MCF 10A (cell line): ENCODE measurements around the gene PDE7B. TPM values are rescaled to one million over a fixed set of nuclear protein-coding genes. Genes with fewer than 3 reads are reported as not detected.

ENCODE experiments used
- BruUV-seq: library from RNA; stranded (reverse); fragments of 400-500 nt; replicated peaks from 2 replicates; lab custom pipeline; 2021; lab: Mats Ljungman, UMichigan
- CTCF ChIA-PET: fragments of 300-600 bp; sonication (Branson Sonifier 250); formaldehyde crosslinking; extraction: SDS; loops from one replicate; lab custom pipeline; 2021; ENCODE audit warnings: antibody characterized with exemption, inconsistent platforms; lab: Yijun Ruan, JAX
- POLR2A ChIA-PET: fragments of 300-600, 350-650 bp; sonication (Branson Sonifier 250); formaldehyde crosslinking; extraction: SDS; loops from one replicate; lab custom pipeline; 2020; ENCODE audit warnings: antibody characterized with exemption, inconsistent platforms; lab: Yijun Ruan, JAX
- DNase-seq: peaks from one replicate; pipeline ENCODE4 v3.0.0-alpha.2; 2018; ENCODE audit not compliant: unreplicated experiment
- H3K27ac Mint-ChIP-seq: one replicate; pipeline ENCODE4 v1.8.0; 2022; ENCODE audit warnings: mild to moderate bottlenecking, low read depth, mixed read lengths; ENCODE audit not compliant: unreplicated experiment
- H3K27me3 Mint-ChIP-seq: one replicate; pipeline ENCODE4 v1.8.0; 2022; ENCODE audit warnings: mixed read lengths; ENCODE audit not compliant: insufficient read depth, unreplicated experiment
- H3K36me3 Mint-ChIP-seq: one replicate; pipeline ENCODE4 v1.8.0; 2022; ENCODE audit warnings: mild to moderate bottlenecking, moderate library complexity, mixed read lengths; ENCODE audit not compliant: insufficient read depth, unreplicated experiment
- H3K4me1 Mint-ChIP-seq: one replicate; pipeline ENCODE4 v1.8.0; 2022; ENCODE audit warnings: mixed read lengths; ENCODE audit not compliant: insufficient read depth, unreplicated experiment
- H3K4me3 Mint-ChIP-seq: one replicate; pipeline ENCODE4 v1.8.0; 2022; ENCODE audit warnings: mild to moderate bottlenecking, moderate library complexity, mixed read lengths; ENCODE audit not compliant: unreplicated experiment
- H3K9me3 Mint-ChIP-seq: one replicate; pipeline ENCODE4 v1.8.0; 2022; ENCODE audit warnings: mixed read lengths; ENCODE audit not compliant: unreplicated experiment
- CTCF ChIP-seq: fragments of 200-600 bp; IDR thresholded peaks from one replicate; pipeline ENCODE4 v1.8.0; 2022; ENCODE audit warnings: antibody characterized with exemption, mild to moderate bottlenecking; ENCODE audit not compliant: unreplicated experiment
- intact Hi-C: fragments of 100-400 bp; cut with micrococcal nuclease; formaldehyde crosslinking; loops from 2 replicates; pipeline ENCODE4 v1.14.1; 2022
- total RNA-seq: library from RNA; stranded (reverse); gene quantifications from 2 replicates; pipeline ENCODE4 v1.2.3, GENCODE V29; 2022

The PDE7B gene
- total RNA-seq, 1 experiment from 2014 or later: 1.4 TPM

- intact Hi-C loops: no loop called here
- no peaks in the 10 kb centered on the region for H3K27me3 Mint-ChIP-seq
- ChIA-PET POLR2A (no interaction called here), CTCF (interaction anchor here (0.7 kb wide), 1 partner anchor 10 kb away, joined by 3 read pairs; no protein-coding TSS in a partner anchor)
- BruUV-seq: no TSS peak
- no peak overlapping the region for H3K27ac Mint-ChIP-seq
- no peak for DNase-seq
- no peaks in the 10 kb centered on the region for H3K4me1 Mint-ChIP-seq
- H3K36me3 Mint-ChIP-seq: peaks cover 21% of the 10 kb centered on the region
- no peak for TF ChIP-seq CTCF
- H3K4me3 Mint-ChIP-seq: no peak overlapping the region
- peaks cover 11% of the 10 kb centered on the region for H3K9me3 Mint-ChIP-seq
Measured at GRCh38 chr6:136163260-136163659, 311.8 kb downstream of the PDE7B start.

GRCh38 chr6:136166815-136167214, 315.3 kb downstream of the PDE7B start:
- Mint-ChIP-seq H3K9me3 (peaks cover 11% of the 10 kb centered on the region), H3K36me3 (peaks cover 18% of the 10 kb centered on the region), H3K27ac (no peak overlapping the region), H3K4me1 (no peaks in the 10 kb centered on the region), H3K4me3 (no peak overlapping the region), H3K27me3 (no peaks in the 10 kb centered on the region)
- ChIA-PET POLR2A (no interaction called here), CTCF (no interaction called here)
- no peak for DNase-seq
- intact Hi-C loops: no loop called here
- no peak for TF ChIP-seq CTCF
- no TSS peak for BruUV-seq

- DNase-seq: no peak
- ChIA-PET CTCF (no interaction called here), POLR2A (no interaction called here)
- no peaks in the 10 kb centered on the region for H3K4me1 Mint-ChIP-seq
- peaks cover 13% of the 10 kb centered on the region for H3K36me3 Mint-ChIP-seq
- no peak for TF ChIP-seq CTCF
- no peak overlapping the region for H3K27ac Mint-ChIP-seq
- intact Hi-C loops: no loop called here
- H3K27me3 Mint-ChIP-seq: no peaks in the 10 kb centered on the region
- peaks cover 11% of the 10 kb centered on the region for H3K9me3 Mint-ChIP-seq
- no peak overlapping the region for H3K4me3 Mint-ChIP-seq
- no TSS peak for BruUV-seq
Measured at GRCh38 chr6:136169394-136170148, 318.1 kb downstream of the PDE7B start.

GRCh38 chr6:136171231-136171630, 319.7 kb downstream of the PDE7B start:
- no peak overlapping the region for H3K4me3 Mint-ChIP-seq
- intact Hi-C loops: no loop called here
- no TSS peak for BruUV-seq

More at GRCh38 chr6:136171231-136171630, 319.7 kb downstream of the PDE7B start:
- no peaks in the 10 kb centered on the region for H3K4me1 Mint-ChIP-seq
- no peaks in the 10 kb centered on the region for H3K27me3 Mint-ChIP-seq
- peaks cover 10% of the 10 kb centered on the region for H3K36me3 Mint-ChIP-seq
- H3K9me3 Mint-ChIP-seq: peaks cover 11% of the 10 kb centered on the region
- H3K27ac Mint-ChIP-seq: no peak overlapping the region
- no peak for TF ChIP-seq CTCF
- CTCF ChIA-PET: no interaction called here
- no peak for DNase-seq
- POLR2A ChIA-PET: no interaction called here
